Activated CD4-positive, alpha-beta T cell treated with anti-CD3 and anti-CD28 coated beads for 48 hours (primary cell): Measurements from ENCODE around the gene WDR5B.

ENCODE experiments used
- DNase-seq: peaks from one replicate; pipeline ENCODE4 v3.0.0-alpha.2; 2020

WDR5B gene

DNA sequence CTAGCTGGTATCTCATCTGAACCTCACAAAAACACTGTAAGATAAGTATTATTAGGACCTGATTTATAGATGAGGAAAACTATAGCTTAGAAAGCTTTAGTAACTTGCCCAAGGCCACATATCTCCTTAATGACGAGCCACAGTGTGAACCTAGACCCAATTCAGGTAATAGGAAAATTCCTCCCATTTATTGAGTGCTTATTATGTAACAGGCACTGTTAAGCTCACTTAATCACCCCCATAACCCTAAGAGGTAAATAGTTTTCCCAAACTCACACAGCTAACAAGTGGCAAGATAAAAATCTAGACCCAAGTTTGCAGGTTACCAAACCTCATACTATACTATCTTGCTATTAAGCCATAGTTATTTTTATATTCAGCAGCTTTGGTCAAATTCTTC is 7.9 kb downstream of the WDR5B start:
- DNase-seq: no peak

GRCh38 chr3:122406198-122406597 is 9.7 kb downstream of the WDR5B start:
- DNase-seq: peak; percentile 28

- no peak for DNase-seq
Measured at GRCh38 chr3:122405015-122405414, 10.8 kb downstream of the WDR5B start.

DNA sequence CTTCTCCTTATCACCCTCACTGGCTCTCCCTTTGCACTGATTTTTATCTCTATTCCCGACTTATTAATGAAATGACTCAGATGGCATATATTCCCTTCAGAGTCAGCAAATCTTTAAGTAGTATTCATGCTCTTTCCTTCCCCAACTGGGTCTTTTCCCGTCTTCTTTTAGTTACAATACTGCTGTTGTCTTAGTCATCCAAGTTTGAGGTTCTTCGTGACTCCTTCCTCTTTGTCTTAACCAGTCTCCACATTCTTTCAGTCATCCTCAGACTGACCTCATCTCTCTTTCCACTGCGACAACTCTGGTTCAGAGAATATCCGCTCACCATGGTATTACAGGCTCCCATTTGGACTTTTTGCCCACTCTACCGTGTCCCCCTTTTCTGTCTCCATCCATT is 12.4 kb downstream of the WDR5B start:
- no peak for DNase-seq

GRCh38 chr3:122398920-122399319 is 16.9 kb downstream of the WDR5B start:
- DNase-seq: no peak

DNA sequence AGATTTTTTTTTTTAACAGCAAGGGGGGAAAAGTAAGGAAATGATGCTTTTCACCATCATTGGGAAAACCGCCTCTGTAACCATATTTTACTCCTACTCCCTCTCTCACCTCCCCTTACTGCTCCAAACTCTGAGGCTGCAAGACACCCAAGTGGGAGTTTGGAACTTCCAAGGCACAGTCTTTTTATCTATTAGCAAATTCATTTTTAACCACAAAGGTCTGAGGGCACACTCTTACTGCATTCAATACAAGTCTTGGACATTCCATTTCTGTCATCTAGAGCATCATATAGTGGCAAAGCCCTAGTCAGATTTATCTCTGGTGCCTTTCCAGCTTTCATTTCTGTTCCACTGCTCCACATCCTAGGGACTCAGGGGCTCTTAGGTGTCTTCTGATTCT is 18.7 kb downstream of the WDR5B start:
- no peak for DNase-seq

DNA sequence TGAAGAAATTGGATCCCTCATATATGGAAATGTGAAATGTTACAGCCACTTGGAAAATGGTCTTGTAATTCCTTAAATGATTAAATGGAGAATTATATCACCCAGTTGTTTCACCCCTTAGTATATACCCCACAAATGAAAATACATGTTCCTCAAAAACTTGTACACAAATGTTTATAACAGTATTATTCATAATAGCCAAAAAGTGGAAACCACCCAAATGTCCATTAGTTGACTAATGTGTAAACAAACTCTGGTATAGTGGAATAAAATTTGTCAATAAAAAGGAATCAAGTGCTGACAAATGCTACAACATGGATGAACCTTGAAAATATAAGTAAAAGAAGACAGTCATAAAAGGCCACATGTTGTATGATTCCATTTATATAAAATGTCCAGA is 19.4 kb downstream of the WDR5B start:
- DNase-seq: no peak

GRCh38 chr3:122395582-122395981 is 20.3 kb downstream of the WDR5B start:
- no peak for DNase-seq

DNA sequence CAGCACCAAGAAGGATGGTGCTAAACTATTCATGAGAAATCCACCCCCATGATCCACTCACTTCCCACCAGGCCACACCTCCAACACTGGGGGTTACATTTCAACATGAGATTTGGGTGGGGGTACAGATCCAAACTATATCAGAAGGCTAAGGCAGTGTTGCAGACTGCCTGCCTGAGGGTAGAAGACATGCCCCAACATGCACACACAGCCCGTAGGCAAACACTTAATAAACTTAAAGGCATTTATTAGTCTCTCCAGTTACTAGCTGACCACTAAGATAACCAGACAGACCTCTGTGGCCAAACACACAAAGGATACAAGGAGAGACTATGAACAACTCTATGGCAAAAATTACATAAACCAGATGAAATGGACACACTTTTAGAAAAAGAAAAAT is 21.7 kb downstream of the WDR5B start:
- no peak for DNase-seq

- DNase-seq: no peak
Measured at GRCh38 chr3:122392868-122393844, 22.7 kb downstream of the WDR5B start.

- no peak for DNase-seq
Measured at GRCh38 chr3:122391681-122392446, 24.0 kb downstream of the WDR5B start.

DNA sequence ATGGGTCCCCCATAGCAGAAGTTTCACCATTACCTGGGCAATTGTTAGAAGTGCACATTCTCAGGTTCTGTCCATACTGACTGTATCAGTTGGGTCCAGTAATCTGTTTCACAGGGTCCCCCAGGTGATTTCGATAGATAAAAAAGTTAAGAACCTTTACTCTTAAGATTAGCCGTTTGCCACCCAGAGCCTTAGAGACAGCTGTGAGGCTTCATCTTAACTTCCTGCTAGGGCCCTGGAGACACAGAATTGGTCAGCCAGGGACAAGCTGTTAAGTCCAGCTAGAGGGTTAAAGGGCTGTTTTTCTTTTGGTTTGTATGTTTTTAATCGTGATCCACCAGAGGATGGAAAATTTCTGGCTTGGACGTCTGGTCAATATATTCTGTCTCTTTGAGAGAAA is 25.2 kb downstream of the WDR5B start:
- DNase-seq: no peak

DNA sequence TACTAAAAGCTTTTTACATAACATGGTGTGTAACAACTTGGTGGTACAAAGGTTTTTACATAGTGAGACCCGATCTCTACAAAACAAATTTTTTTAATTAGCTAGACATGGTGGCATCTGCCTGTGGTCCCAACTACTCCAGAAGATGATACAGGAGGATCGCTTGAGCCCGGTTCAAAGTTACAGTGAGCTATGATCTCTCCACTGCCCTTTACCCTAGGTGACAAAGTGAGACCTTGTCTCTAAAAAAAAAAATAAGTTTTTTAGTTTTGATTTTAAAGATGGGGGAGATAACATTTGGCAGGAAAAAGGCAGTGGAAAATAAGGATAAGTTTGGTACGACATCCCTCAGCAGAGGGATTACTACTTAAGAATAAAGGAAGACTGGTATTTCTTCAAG is 26.0 kb downstream of the WDR5B start:
- DNase-seq: no peak

GRCh38 chr3:122389197-122389596 is 26.7 kb downstream of the WDR5B start:
- no peak for DNase-seq

DNA sequence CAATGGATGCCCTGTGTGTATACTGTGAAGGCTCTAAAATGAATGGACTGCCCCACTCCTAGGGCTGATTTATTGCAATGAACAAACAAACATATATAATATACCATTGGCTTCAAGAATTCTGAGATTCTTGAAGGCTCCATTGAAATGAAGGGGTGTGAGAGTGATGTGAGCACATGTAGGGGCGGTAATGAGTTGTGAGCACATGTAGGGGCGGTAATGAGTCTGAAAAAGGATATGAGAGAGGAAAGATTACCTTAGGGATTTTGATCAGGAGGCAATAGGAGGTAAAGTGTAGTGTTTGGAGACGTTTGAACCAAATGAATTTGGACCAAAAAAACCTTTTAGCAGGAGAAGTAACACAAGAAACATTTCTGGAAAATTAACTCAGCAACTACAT is 28.2 kb downstream of the WDR5B start:
- no peak for DNase-seq

DNA sequence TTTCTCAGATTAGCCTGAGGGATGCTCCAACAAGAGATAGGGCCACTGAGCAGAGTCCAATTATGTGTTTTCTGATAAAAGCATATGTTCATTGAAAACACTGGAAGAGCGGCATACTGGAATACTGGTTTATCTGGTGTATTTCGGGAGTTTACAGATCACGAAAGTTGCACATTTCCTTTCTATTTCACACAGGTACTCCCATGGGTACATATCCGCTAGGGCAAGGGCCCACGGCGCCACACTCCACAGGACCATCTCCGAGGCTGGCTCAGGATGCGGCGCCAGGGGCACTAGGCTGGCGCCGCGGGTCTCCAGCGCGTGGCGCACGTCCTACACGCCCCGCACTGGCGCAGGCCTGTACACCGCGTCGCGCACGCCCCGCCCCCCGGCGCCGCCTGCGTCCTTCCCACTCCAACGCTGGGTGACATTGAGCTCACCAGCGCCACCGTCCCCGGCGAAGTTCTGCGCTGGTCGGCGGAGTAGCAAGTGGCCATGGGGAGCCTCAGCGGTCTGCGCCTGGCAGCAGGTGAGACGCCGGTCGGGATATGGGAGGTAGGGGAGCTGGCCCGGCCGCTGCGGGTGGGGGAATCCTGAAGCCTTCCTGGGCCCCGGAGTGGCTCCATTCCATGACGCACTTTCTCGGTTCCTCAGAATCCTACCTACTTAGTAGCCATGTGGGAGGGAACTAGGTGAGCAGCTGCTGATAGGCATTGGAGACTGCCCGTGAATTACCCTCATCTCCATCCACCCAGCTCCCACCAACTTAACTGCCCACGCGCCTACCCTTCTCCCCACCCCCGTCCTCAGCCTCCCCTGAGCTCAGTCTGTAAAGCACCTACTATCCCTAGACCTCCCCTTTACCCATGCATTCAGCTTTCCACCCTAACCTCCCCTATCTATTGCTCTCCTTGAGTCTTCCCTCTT is 31.8 kb downstream of the WDR5B start, which contains the start of gene FAM162A:
Gene FAM162A (plus strand): TSS at position 412 of the 927 bp plus-strand sequence. CDS start 84 bp downstream, at position 496.
- DNase-seq: peak; percentile 96

GRCh38 chr3:122382888-122383666 is 32.8 kb downstream of the WDR5B start, which contains the start of gene MIX23:
MIX23 (minus strand) TSS chr3:122383231; CDS start chr3:122383224, 7 bp downstream.
- peak; percentile 92 for DNase-seq

- no peak for DNase-seq
Measured at GRCh38 chr3:122377975-122378374, 37.9 kb downstream of the WDR5B start.

DNA sequence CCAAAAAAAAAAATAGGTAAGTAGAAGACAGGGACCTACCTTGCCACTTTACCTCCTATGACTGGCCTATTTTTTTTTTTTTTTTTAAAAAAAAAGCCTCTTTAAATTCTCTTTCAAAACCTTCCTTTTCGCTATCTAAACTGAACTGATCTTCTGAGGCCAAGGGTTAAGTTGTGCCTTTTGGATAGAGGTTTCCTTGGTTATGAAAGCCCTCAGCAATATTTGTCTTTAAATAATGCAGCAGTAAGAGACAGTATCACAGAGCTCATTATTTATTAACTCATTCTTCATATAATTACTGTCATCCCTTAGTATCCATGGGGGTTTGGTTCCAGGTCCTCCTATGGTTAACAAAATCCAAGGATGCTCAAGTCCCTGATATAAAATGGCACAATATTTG is 41.8 kb downstream of the WDR5B start:
- no peak for DNase-seq

- no peak for DNase-seq
Measured at GRCh38 chr3:122366379-122366749, 49.5 kb downstream of the WDR5B start.

- DNase-seq: peak; percentile 7
Measured at GRCh38 chr3:122365582-122366378, 50.1 kb downstream of the WDR5B start.
